HG03135 (cell line): Measurements from ENCODE around the gene HIVEP2.
"Not testable (repeated sequence)": the region's sequence is repeated elsewhere in the genome, so short reads cannot be mapped to it uniquely, and the experiment has no call there.

ENCODE experiments used
- ATAC-seq: cut with Tn5 transposase; IDR thresholded peaks from one replicate; pipeline ENCODE4 v1.9.1; 2021; ENCODE audit warnings: mild to moderate bottlenecking, moderate library complexity; ENCODE audit not compliant: unreplicated experiment

The HIVEP2 gene, protein sequence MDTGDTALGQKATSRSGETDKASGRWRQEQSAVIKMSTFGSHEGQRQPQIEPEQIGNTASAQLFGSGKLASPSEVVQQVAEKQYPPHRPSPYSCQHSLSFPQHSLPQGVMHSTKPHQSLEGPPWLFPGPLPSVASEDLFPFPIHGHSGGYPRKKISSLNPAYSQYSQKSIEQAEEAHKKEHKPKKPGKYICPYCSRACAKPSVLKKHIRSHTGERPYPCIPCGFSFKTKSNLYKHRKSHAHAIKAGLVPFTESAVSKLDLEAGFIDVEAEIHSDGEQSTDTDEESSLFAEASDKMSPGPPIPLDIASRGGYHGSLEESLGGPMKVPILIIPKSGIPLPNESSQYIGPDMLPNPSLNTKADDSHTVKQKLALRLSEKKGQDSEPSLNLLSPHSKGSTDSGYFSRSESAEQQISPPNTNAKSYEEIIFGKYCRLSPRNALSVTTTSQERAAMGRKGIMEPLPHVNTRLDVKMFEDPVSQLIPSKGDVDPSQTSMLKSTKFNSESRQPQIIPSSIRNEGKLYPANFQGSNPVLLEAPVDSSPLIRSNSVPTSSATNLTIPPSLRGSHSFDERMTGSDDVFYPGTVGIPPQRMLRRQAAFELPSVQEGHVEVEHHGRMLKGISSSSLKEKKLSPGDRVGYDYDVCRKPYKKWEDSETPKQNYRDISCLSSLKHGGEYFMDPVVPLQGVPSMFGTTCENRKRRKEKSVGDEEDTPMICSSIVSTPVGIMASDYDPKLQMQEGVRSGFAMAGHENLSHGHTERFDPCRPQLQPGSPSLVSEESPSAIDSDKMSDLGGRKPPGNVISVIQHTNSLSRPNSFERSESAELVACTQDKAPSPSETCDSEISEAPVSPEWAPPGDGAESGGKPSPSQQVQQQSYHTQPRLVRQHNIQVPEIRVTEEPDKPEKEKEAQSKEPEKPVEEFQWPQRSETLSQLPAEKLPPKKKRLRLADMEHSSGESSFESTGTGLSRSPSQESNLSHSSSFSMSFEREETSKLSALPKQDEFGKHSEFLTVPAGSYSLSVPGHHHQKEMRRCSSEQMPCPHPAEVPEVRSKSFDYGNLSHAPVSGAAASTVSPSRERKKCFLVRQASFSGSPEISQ (N-terminal part only)

DNA sequence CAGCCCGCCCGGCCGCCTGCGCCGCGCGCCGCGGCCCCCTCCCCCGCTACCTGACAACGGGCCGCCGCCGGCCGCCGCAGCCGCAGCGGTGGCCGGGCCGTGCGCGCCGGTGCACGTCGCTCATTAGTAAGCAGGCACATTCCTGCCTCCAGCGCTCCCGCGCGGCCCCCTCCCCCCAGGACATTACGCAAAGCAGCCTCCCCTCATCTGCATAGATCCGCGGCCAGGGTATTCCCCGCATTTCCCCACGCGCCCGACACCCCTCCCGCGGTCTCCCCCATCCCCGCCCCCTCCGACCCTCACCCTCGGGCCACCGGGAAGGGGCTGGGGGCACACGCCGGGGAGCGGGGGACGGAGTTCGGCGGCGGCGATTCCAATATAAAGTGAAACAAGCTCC lies at the start of gene HIVEP2:
HIVEP2 (minus strand) TSS at position 128 of the 397 bp plus-strand sequence. CDS start 170,438 bp downstream, outside the sequence.
- peak; percentile 18 for ATAC-seq

DNA sequence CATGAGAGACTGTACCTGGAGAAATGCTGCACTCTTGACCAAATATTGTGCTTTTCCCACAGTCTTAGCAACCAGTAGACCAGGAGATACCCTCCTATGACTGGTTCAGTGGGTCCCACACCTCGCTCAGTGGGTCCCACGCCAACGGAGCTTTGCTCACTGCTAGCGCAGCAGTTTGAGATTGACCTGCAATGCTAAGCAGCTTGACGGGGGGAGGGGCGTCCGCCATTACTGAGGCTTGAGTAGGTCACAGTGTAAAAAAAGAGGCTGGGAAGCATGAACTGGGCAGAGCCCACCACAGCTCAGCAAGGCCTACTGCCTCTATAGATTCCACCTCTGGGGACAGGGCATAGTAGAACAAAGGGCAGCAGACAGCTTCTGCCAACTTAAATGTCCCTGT lies 49.0 kb upstream of the HIVEP2 start:
- no peak for ATAC-seq

DNA sequence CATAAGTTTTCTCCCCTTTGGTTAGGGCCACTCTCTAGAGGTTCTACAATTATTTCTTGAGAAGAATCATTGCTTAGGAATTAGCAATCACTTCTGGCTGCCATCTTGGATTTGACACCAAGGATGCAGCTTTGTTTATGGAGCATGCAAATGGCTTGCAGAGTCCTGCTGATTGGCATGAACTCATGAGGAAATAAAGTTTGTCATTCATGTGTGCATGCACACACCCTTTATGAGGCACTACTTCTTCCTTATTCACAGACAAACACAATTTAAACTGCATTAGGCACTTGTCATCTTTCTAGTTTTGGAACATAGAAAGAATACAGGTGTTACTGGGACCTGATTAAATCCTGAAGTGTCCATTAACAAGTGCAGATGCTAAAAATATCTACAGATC lies 42.5 kb upstream of the HIVEP2 start:
- ATAC-seq, result no peak

DNA sequence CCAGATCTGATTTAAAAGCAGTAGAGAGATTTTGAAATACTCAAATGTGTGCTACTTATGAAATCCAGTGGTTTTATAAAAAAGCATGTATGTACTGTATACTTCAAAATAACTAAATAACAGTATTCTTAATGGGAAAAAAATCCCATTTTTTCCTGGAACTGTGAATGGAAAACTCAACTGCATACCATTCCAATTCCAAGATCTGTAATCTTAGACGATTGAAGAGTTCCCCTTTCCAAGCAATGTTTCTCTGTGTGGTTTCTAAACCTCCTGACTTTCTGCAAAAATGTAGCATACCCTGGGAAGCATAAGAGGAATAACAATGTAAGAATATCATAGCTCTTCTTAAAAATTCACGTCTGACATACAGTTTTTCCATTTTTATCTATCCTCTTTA lies 40.3 kb upstream of the HIVEP2 start:
- ATAC-seq, result no peak

DNA sequence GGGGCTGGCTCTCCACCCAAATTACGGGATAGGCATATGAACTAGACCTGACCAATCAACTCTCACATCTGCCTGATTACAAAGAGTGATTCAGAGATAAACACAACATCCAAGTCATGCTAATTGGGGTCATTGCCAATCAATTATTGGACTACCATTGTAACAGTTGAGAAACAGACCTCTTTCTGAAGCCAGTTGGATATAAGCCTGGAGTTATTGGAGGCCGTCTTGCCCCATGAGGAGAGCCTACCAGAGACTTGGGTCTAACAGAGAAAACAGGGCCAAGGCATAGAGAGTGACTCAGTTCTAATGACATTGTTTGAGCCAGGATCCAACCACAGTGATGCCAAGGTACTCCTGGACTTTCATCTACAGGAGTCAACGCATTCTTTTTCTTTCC lies 39.4 kb upstream of the HIVEP2 start:
- ATAC-seq, result no peak

DNA sequence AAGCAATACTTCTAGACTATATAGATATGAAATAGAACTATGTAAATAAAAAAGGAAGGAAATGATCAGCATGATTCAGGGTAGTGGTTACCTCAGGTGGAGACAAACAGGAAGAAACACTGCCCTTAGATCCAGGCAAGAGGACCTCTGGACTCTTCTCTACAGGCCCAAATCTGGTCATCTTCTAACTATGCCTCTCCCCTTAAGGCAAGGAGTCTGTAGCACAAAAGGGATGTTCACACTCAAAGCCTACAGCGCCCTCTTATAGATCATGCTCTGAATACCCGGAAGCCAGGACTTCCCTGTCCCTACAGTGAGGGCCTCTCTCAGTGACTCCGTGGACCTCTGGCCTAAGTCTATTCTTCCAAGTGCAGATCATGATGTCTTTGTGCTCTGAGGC lies 30.4 kb upstream of the HIVEP2 start:
- no peak for ATAC-seq

DNA sequence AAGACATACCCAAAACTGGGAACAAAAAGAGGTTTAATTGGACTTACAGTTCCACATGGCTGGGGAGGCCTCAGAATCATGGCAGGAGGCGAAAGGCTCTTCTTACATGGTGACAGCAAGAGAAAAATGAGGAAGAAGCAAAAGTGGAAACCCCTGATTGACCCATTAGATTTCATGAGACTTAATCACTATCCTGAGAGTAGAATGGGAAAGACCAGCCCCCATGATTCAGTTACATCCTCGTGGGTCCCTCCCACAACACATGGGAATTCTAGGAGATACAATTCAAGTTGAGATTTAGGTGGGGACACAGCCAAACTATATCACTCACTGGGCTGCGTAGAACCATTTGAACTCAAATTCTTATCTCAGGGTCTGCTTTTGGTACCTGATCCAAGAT lies 26.0 kb upstream of the HIVEP2 start:
- not testable (repeated sequence) for ATAC-seq

DNA sequence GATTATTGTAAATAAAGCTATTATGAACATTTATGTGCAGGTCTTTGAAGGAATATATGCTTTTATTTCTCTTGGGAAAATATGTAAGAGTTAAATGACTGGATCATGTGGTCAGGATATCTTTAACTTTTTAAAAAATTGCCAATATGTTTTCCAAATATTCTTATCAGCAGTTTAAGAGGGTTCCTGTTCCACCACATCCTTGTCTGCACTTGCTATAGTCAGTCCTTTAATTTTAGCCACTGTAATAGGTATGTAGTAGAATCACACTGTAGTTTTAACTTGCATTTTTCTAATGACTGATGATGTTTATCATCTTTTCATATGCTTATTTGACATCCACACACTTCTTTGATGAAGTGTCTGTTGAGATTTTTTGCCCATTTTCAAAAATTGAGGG lies 23.6 kb upstream of the HIVEP2 start:
- ATAC-seq, result no peak

DNA sequence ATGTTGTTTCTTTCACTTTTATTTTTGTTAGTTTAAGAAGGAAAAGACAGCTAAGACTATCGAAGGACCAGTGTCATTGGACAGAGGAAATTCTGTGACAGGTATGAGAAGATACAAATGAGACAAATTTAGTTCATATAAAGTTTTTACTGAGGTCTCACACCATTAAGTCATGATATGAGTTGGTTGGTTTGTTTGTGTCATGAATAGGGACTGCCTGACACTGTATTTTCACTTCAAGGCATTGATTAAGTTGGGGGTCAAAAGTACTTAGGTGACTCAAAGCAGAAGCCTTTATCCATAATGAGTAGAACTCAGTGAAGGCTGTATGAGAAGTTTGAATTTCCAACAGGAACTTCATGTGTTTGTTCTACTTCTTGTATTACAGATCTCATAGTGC lies 21.3 kb upstream of the HIVEP2 start:
- no peak for ATAC-seq

DNA sequence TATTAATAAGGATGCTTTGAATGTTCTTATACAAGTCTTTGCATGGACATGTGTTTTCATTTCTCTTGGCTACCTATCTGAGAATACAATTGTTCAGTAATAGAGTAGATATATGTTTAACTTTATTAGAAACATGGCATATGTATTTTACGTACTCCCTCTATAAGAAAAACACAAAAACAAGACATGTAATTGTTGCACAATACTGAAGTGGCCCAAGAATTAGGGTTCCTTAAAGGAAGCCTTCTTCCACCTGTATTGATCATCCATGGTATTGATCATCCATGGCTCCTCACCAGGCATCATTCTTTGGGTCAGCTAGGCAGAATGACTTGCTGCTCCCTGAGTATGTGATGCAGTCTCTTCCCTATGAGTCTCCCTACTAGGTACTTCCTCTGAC lies 20.2 kb upstream of the HIVEP2 start:
- ATAC-seq, result no peak

DNA sequence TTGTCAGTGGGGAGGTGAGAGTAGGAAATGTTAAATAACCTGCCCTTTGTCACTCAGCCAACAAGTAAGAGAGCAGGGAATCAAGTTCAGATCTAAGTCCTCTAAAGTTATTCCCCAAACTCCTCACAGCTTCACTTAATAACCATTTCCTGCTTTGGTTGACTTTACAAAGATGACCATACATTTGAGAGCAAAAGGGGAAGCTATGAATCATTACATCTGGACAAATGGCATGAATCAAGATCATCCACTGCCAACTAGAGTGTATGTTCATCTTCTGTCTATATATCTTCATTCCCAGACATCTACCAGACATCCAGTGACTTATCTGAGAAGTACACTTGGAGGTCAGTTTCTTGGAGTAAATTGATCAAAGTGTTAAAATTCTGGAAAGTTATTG lies 15.1 kb upstream of the HIVEP2 start:
- no peak for ATAC-seq

DNA sequence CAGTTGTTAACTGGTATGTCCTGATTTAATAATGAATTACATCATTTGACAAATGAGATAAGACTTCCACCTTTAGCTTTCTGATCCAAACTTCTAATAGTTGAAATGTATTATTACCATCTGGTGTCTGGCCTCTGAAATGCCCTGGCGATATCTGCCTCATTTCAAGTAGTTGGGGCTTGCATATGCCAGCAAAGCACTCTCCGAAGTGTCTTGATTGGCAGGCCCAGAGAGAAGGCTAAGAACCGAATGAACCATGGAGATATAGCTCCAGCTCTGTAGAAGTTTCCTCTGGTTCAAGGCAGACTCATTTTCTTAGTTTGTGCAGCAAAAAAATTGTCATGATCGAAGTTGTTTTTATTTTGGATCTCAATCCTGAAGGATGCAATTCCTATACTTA lies 13.4 kb upstream of the HIVEP2 start:
- ATAC-seq, result no peak

DNA sequence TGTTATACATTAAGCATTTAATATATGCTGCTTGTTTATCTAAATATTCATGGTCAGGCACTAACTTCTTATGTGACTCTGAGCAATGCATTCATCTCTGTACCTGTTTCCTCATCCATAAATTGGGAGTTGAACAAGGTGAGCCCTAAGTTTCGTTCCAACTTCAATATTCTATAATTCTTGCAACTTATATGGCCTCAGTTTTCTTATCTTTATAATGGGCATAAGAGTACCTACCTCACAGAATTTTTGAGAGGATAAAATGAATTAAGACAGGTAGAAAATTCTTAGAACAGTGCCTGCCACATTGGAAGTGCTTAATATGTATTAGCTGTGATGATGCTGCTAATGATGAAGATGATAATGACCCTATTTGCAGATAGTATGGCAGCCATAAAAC lies 11.8 kb upstream of the HIVEP2 start:
- ATAC-seq, result no peak

DNA sequence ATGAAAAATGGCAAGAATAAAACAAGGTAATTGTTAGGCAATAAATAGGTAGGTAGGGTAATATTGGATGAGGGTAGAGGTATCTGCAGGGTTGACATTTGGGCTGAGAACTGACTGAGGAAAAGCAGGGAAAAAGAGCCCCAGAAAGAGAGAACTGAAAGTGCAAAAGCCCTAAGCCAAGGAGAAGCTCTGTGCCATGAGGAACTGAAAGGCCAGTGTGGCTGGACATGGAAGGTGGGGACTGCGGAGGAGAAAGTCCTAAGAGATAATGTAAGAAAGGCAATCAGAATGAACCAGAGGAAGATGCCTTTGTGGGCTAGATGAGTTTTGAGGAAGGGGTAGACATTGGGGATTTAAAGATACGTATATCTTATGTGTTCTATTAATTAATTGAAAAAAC lies 9.9 kb upstream of the HIVEP2 start:
- no peak for ATAC-seq

DNA sequence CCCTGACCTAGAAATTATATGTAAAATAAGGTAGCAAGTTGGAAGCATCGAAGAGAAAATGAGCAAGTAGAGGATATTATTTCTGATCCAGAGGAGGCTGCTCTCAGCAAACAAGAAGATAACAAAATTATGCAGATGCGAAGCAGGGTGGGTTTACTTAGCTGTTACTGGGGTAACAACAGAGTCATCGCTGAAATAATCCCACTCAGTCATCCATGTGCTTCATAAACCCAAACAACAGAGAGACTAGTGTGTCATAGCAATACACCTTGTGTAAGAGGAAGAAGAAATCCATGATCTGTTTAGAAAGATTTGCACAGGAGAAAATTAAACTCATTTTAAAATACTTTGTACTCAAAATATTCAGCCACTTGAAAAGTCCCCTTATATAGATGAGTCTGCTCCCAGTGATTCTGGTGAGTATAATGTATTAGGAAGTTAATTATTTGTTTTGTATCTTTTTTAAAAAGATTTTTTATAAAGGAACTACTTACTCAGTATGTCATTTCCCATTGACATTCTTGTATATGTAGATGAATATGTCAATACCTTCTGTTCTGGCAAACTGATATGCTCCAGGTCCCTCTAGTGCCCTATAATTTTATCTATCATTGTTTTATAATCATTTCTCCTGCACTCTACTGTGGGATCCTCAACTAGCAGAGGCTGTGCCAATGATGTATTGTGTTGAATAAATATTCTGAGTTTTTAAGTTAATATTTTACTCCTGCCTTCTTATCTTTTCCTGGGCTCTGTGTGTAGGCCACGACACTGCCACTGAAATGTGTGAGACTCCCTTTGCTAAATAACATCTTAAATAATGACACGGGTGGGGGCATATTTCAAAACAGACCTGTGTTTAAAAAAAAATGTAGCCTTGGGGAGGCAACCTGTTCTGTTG lies 8.6 kb upstream of the HIVEP2 start:
- no peak for ATAC-seq

DNA sequence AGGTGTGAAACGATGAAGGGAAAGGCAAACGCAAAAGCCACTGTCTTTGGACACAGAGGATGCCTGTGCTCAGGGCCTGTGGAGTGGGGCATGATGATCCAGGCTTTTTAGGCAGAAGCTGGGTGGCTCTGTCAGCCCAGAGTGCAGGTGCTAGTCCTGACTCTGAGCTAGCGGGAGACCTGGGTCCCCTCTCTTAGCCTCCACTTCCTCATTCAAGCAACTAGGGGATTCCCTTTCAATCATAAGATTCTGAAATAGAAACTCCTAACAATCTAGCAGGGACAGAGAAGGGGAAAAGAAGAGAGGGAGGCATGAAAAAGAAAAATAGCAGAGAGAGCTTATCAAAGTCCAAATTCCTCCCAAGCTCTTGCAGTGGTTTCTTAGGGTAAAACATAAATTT lies 7.6 kb upstream of the HIVEP2 start:
- peak; percentile 67 for ATAC-seq

DNA sequence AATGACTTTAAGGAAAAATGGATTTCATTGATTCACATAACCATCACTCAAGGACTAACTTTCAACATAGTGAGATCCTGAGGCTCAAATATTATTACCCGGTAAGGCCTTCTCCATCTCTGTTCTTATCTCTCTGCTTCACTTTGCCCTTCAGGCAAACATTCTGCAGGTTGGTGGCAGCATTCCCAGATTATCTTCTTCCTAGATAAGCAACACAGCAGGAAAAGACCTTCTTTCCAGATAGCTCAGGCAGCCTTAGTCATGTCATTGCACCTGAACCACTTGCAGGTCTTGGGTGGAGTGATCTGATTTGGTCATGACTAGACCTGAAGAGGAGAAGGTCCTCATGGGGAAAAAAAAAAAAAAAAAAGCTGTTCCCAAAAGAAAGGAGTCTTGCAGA lies 5.3 kb upstream of the HIVEP2 start:
- no peak for ATAC-seq

DNA sequence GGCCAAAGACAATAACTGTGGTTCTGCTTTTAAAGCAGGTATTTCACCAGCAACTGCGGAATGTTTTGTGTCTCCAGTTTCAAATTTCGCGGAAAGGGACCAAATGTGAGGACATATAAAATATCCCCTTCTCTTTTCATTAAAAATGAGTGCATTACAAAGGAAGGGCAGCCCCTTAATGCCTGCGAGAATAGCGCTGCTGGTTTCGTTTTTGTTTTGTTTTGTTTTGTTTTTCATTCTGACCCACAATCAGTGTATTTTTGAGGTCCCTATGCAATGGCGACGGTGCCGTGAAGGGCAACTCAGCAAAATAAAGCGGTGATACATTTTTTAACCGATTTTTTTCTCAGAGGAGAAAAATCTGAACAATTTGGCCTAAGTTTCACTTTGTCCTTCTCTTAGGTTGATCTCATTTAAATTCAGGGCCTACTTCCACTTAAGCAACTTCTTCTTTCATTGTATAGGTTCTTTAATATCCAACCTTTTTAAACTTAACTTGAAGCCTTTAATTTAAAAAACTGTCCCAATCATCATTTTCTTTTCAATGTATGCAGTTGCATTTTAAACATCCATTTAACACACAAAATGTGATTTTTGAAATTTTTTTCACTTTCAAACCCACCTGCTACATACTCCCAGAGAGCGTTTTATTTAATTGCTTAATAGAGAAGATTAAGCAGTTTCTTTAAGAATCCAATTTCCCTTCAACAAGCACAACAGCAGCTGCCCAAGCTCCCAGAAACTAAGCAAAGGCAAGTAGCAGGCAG lies 2.9 kb upstream of the HIVEP2 start:
- ATAC-seq, result peak; percentile 27

DNA sequence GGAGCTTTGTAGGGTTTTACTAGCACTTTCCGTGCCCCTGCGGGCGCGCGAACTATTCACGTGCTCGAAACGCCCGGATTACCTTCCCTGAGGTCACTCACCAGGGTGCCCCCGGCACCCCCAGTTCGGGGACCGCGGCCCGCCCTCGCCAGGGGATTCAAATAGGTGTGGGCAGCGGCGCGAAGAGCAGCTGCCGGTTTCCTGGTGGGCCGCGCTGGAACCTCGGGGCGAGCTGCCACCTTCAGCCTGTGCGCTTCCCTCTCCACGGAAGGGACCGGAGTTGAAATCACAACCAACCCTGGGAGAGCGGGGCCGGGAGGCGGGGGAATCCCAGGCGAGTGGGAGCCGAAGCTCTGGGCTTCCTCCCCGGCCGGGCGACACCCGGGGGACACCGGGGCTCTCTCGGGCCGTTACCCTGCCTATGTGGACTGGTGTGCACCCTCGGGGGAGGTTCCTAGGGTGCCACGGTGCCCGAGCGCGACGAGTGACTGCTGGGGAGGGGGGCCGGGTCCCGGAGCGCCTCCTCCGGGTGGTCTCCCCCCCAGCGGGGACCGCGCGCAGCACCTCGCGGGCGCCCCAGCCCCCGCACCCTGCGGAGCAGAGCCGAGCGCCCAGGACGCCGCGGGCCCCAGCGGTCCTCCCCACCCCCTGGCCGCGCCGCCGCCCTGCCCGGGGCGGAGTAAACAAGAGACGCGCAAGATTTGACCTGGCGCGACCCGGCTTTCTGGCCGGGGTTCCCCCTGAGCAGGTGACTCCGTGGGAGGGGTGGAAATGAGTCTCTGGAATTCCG lies 2.1 kb upstream of the HIVEP2 start:
- peak; percentile 52 for ATAC-seq
